ENCODE data around the gene ITIH5. TPM values are rescaled to one million over a fixed set of nuclear protein-coding genes. Genes with fewer than 3 reads are reported as not detected.

ITIH5 gene
- total and polyA plus RNA-seq, 9 of the 15 experiments (the other 6 are each of a cell fraction or from before 2014, with no cell fraction given), result 0.52 to 4.5 (median 2.6) TPM

DNA sequence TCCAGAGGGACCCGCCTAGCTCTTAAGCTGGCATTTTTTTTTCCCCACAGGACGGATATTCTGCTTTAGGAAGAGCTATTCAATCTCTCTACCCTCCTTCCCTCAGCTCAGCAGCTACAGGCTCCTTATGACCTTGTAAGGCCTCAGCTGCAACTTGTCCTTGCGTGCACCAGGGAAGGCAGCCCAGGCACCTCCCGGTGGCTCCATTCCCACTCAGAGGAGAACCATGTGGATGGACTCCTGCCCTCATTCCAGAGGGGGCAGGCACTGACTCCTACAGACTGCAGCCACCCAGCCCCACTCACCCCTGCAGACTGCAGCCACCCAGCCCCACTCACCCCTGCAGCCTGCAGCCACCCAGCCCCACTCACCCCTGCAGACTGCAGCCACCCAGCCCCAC is 73.7 kb downstream of the ITIH5 start:
- FAIRE-seq, result no peak
- BruUV-seq (replicated peaks), result no TSS peak
- no peaks in the 10 kb centered on the region for H3K79me2 ChIP-seq (ENCODE audit: control insufficient read depth, insufficient read depth, low read length)
- no peaks in the 10 kb centered on the region for H3K9me3 ChIP-seq (replicated peaks; ENCODE audit: control insufficient read depth, insufficient read depth, low read depth, low read length)
- ChIA-PET POLR2A (no interaction called here), CTCF (ENCODE audit: low intra/inter-chr PET ratio) (no interaction called here)
- no peak overlapping the region for H2AFZ ChIP-seq (ENCODE audit: low read depth, low read length)
- no peaks in the 10 kb centered on the region for H3K36me3 ChIP-seq (ENCODE audit: control insufficient read depth, insufficient read depth, low read length)
- no peak for ATAC-seq
- H3K27ac ChIP-seq (ENCODE audit: extremely low read depth, low read depth, low read length), result no peak overlapping the region
- in situ Hi-C loops (cut with MboI) (no loop called here), intact Hi-C loops (cut with micrococcal nuclease) (no loop called here)
- no peak overlapping the region for H3K9ac ChIP-seq (ENCODE audit: insufficient read depth in 1 of 2, low read depth in 2 of 2, low read length in 2 of 2)
- DNase-seq (ENCODE audit: extremely low read depth in 1 of 4, low spot score in 3 of 4), result no peak
- no peaks in the 10 kb centered on the region for H4K20me1 ChIP-seq (replicated peaks; ENCODE audit: control insufficient read depth, insufficient read depth, low read length)
- TF ChIP-seq ZC3H4 (CRISPR knock-in tag; IDR thresholded peaks at IDR 0.05; ENCODE audit: borderline replicate concordance) (no peak), TEAD1 (CRISPR knock-in tag; IDR thresholded peaks at IDR 0.05) (no peak), CBX2 (IDR thresholded peaks at IDR 0.05; ENCODE audit: insufficient read depth, low read length, poor library complexity, severe bottlenecking) (no peak), FOXJ3 (CRISPR knock-in tag; IDR thresholded peaks at IDR 0.05) (no peak), ETV5 (CRISPR knock-in tag; IDR thresholded peaks at IDR 0.05; ENCODE audit: low read depth) (no peak), NFRKB (IDR thresholded peaks at IDR 0.05; ENCODE audit: low read depth) (no peak), ADNP (tag; IDR thresholded peaks at IDR 0.05) (no peak), TARDBP (IDR thresholded peaks at IDR 0.05) (no peak), ZNF644 (tag; IDR thresholded peaks at IDR 0.05; ENCODE audit: low read depth) (no peak), SREBF2 (CRISPR knock-in tag; IDR thresholded peaks at IDR 0.05) (no peak), ZNF224 (CRISPR knock-in tag; IDR thresholded peaks at IDR 0.05) (no peak)
- TF ChIP-seq, protein P1, sequence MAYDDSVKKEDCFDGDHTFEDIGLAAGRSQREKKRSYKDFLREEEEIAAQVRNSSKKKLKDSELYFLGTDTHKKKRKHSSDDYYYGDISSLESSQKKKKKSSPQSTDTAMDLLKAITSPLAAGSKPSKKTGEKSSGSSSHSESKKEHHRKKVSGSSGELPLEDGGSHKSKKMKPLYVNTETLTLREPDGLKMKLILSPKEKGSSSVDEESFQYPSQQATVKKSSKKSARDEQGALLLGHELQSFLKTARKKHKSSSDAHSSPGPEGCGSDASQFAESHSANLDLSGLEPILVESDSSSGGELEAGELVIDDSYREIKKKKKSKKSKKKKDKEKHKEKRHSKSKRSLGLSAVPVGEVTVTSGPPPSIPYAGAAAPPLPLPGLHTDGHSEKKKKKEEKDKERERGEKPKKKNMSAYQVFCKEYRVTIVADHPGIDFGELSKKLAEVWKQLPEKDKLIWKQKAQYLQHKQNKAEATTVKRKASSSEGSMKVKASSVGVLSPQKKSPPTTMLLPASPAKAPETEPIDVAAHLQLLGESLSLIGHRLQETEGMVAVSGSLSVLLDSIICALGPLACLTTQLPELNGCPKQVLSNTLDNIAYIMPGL (CRISPR knock-in tag; IDR thresholded peaks at IDR 0.05), result no peak
- H3K4me1 ChIP-seq (replicated peaks in 1 of 2; ENCODE audit: control insufficient read depth in 2 of 2, insufficient read depth in 2 of 2, low read length in 2 of 2), result no peaks in the 10 kb centered on the region
- peaks cover 17 to 36% of the 10 kb centered on the region in 2 experiments for H3K27me3 ChIP-seq (ENCODE audit: control insufficient read depth in 2 of 2, insufficient read depth in 2 of 2, low read length in 2 of 2)
- WGBS (ENCODE audit: insufficient coverage, low coverage, missing lambda C conversion rate), result 11% methylated on average over 4 of the region's 4 CpGs
- no peak overlapping the region for H3K4me2 ChIP-seq (ENCODE audit: insufficient read depth, low read length)
- no peak overlapping the region for H3K4me3 ChIP-seq
- no peaks in the 10 kb centered on the region for H3K9me1 ChIP-seq (ENCODE audit: control insufficient read depth, insufficient read depth, low read length)
